Measurements from ENCODE around the gene ARHGAP6.

DNA sequence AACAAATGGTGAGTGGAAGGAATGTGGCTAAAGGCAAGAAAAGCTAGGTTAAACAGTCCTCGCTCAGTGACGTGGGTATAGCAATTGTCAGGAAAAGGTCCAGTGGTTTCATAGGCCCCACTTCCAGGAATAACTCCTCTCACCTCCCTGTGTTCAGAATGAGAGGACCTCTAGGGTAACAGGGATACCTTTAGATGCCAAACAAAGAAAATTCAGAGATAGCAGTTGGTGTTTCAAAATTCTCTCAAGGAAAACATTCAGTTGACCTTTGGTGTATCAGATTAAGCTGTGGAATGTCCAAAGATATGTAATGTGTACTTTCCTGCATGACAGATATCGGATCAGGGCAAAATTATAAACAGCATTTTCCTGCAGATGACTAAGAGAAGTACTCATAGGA is 155.9 kb downstream of the ARHGAP6 start:
- TF ChIP-seq CTCF (IDR thresholded peaks at IDR 0.05; ENCODE audit: low read depth, low read length): no peak
- no peak for TF ChIP-seq POLR2A (IDR thresholded peaks at IDR 0.05; ENCODE audit: extremely low read depth, insufficient read length)
- TF ChIP-seq MYC (IDR thresholded peaks at IDR 0.05; ENCODE audit: low read depth, low read length): no peak
- TF ChIP-seq, protein P1, sequence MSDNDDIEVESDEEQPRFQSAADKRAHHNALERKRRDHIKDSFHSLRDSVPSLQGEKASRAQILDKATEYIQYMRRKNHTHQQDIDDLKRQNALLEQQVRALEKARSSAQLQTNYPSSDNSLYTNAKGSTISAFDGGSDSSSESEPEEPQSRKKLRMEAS (IDR thresholded peaks at IDR 0.05; ENCODE audit: low read depth, low read length): no peak
